SK-N-SH treated with all-trans-retinoic acid at 6 μM for 48 hours (cell line): ENCODE results near the gene LRRC36.

Experiments
- ATAC-seq: fragments of 200-7000 bp; cut with Tn5 transposase; 3 replicates; pipeline ENCODE4 v1.9.1; 2020; ENCODE audit warnings: mild to moderate bottlenecking, moderate library complexity
- ARNTL ChIP-seq: fragments of 450-650 bp; formaldehyde crosslinking; IDR thresholded peaks from 2 replicates; pipeline ENCODE4 v1.5.0; 2020; ENCODE audit warnings: low read depth, mild to moderate bottlenecking, moderate library complexity, borderline replicate concordance
- BACH2 ChIP-seq: fragments of 250-450 bp; sonication (Bioruptor Pico); IDR thresholded peaks from 2 replicates; pipeline ENCODE4 v1.9.0; 2021; ENCODE audit warnings: mild to moderate bottlenecking, borderline replicate concordance
- CSDC2 ChIP-seq: fragments of 250-450 bp; sonication (Bioruptor Pico); IDR thresholded peaks from 2 replicates; pipeline ENCODE4 v1.5.0; 2020; ENCODE audit warnings: mild to moderate bottlenecking, moderate library complexity
- CSRNP3 ChIP-seq: fragments of 250-450 bp; sonication (Bioruptor Pico); IDR thresholded peaks from 2 replicates; pipeline ENCODE4 v1.5.1; 2021; ENCODE audit warnings: mild to moderate bottlenecking, moderate library complexity
- ESRRG ChIP-seq: fragments of 250-450 bp; sonication (Bioruptor Pico); IDR thresholded peaks from 2 replicates; pipeline ENCODE4 v1.6.1; 2021; ENCODE audit warnings: mild to moderate bottlenecking
- ISL1 ChIP-seq: fragments of 250-450 bp; sonication (Bioruptor Pico); IDR thresholded peaks from 2 replicates; pipeline ENCODE4 v2.1.2; 2022; ENCODE audit warnings: mild to moderate bottlenecking, moderate library complexity
- OSR1 ChIP-seq: fragments of 250-450 bp; sonication (Bioruptor Pico); IDR thresholded peaks from 2 replicates; pipeline ENCODE4 v1.8.0; 2022; ENCODE audit warnings: moderate library complexity, mild to moderate bottlenecking, inconsistent platforms
- PPARA ChIP-seq: fragments of 250-450 bp; sonication (Bioruptor Pico); IDR thresholded peaks from 2 replicates; pipeline ENCODE4 v1.5.0; 2020; ENCODE audit warnings: mild to moderate bottlenecking, borderline replicate concordance
- RARB ChIP-seq: fragments of 250-450 bp; sonication (Bioruptor Pico); IDR thresholded peaks from 2 replicates; pipeline ENCODE4 v1.8.0; 2021; ENCODE audit warnings: mild to moderate bottlenecking, moderate library complexity
- SNAI2 ChIP-seq: fragments of 250-450 bp; sonication (Bioruptor Pico); IDR thresholded peaks from 2 replicates; pipeline ENCODE4 v1.5.0; 2020; ENCODE audit warnings: mild to moderate bottlenecking, moderate library complexity
- TCF4 ChIP-seq: fragments of 250-450 bp; sonication (Bioruptor Pico); IDR thresholded peaks from 2 replicates; pipeline ENCODE4 v1.8.0; 2021; ENCODE audit warnings: mild to moderate bottlenecking, moderate library complexity, borderline replicate concordance
- TOX ChIP-seq: fragments of 250-450 bp; sonication (Bioruptor Pico); IDR thresholded peaks from 2 replicates; pipeline ENCODE4 v1.8.0; 2021; ENCODE audit warnings: mild to moderate bottlenecking, moderate library complexity, borderline replicate concordance
- TSHZ2 ChIP-seq: fragments of 250-450 bp; sonication (Bioruptor Pico); IDR thresholded peaks from 2 replicates; pipeline ENCODE4 v1.5.0; 2020; ENCODE audit warnings: mild to moderate bottlenecking, moderate library complexity
- ZC3H10 ChIP-seq: fragments of 250-450 bp; sonication (Bioruptor Pico); IDR thresholded peaks from 2 replicates; pipeline ENCODE4 v1.5.1; 2021; ENCODE audit warnings: mild to moderate bottlenecking, moderate library complexity
- ZFP3 ChIP-seq: fragments of 250-450 bp; sonication (Bioruptor Pico); IDR thresholded peaks from 2 replicates; pipeline ENCODE4 v1.5.0; 2020; ENCODE audit warnings: mild to moderate bottlenecking, moderate library complexity
- ZFP30 ChIP-seq: fragments of 450-650 bp; formaldehyde crosslinking; IDR thresholded peaks from 2 replicates; pipeline ENCODE4 v1.5.0; 2022; ENCODE audit warnings: mild to moderate bottlenecking, moderate library complexity
- ZNF565 ChIP-seq: fragments of 450-650 bp; formaldehyde crosslinking; conservative IDR thresholded peaks from 2 replicates; pipeline ENCODE4 v1.5.0; 2020; ENCODE audit warnings: low read depth, mild to moderate bottlenecking, moderate library complexity
- ZNF70 ChIP-seq: fragments of 450-650 bp; formaldehyde crosslinking; IDR thresholded peaks from 2 replicates; pipeline ENCODE4 v1.5.0; 2020; ENCODE audit warnings: mild to moderate bottlenecking, moderate library complexity
- ZNF8 ChIP-seq: fragments of 450-650 bp; formaldehyde crosslinking; IDR thresholded peaks from 2 replicates; pipeline ENCODE4 v1.5.0; 2020; ENCODE audit warnings: mild to moderate bottlenecking, moderate library complexity
- TF ChIP-seq, protein P1 (sequence below): fragments of 250-450 bp; sonication (Bioruptor Pico); IDR thresholded peaks from 2 replicates; pipeline ENCODE4 v1.8.0; 2020; ENCODE audit warnings: mild to moderate bottlenecking, moderate library complexity, borderline replicate concordance
- TF ChIP-seq, protein P2 (sequence below): fragments of 250-450 bp; sonication (Bioruptor Pico); IDR thresholded peaks from 2 replicates; pipeline ENCODE4 v1.8.0; 2021; ENCODE audit warnings: low read depth, mild to moderate bottlenecking, moderate library complexity, borderline replicate concordance

The LRRC36 gene

GRCh38 chr16:67326115-67326471, 522 bp upstream of the LRRC36 start:
- TF ChIP-seq ZFP3 (CRISPR knock-in tag), result no peak
- TF ChIP-seq ZFP30 (CRISPR knock-in tag), result no peak
- no peak for TF ChIP-seq OSR1 (CRISPR knock-in tag)
- TF ChIP-seq, protein P1, sequence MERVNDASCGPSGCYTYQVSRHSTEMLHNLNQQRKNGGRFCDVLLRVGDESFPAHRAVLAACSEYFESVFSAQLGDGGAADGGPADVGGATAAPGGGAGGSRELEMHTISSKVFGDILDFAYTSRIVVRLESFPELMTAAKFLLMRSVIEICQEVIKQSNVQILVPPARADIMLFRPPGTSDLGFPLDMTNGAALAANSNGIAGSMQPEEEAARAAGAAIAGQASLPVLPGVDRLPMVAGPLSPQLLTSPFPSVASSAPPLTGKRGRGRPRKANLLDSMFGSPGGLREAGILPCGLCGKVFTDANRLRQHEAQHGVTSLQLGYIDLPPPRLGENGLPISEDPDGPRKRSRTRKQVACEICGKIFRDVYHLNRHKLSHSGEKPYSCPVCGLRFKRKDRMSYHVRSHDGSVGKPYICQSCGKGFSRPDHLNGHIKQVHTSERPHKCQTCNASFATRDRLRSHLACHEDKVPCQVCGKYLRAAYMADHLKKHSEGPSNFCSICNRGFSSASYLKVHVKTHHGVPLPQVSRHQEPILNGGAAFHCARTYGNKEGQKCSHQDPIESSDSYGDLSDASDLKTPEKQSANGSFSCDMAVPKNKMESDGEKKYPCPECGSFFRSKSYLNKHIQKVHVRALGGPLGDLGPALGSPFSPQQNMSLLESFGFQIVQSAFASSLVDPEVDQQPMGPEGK, result no peak
- TF ChIP-seq ZNF8 (CRISPR knock-in tag), result no peak
- TF ChIP-seq CSDC2, result no peak
- TF ChIP-seq ISL1, result no peak
- TF ChIP-seq TSHZ2 (CRISPR knock-in tag), result no peak
- no peak for TF ChIP-seq BACH2 (CRISPR knock-in tag)
- no peak for TF ChIP-seq CSRNP3 (CRISPR knock-in tag)
- TF ChIP-seq, protein P2, sequence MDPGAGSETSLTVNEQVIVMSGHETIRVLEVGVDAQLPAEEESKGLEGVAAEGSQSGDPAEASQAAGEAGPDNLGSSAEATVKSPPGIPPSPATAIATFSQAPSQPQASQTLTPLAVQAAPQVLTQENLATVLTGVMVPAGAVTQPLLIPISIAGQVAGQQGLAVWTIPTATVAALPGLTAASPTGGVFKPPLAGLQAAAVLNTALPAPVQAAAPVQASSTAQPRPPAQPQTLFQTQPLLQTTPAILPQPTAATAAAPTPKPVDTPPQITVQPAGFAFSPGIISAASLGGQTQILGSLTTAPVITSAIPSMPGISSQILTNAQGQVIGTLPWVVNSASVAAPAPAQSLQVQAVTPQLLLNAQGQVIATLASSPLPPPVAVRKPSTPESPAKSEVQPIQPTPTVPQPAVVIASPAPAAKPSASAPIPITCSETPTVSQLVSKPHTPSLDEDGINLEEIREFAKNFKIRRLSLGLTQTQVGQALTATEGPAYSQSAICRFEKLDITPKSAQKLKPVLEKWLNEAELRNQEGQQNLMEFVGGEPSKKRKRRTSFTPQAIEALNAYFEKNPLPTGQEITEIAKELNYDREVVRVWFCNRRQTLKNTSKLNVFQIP (CRISPR knock-in tag), result no peak
- no peak for TF ChIP-seq TOX (CRISPR knock-in tag)
- no peak for TF ChIP-seq ARNTL
- TF ChIP-seq RARB (CRISPR knock-in tag), result no peak
- TF ChIP-seq PPARA (CRISPR knock-in tag), result no peak
- TF ChIP-seq ZNF565 (CRISPR knock-in tag), result no peak
- no peak for ATAC-seq

DNA sequence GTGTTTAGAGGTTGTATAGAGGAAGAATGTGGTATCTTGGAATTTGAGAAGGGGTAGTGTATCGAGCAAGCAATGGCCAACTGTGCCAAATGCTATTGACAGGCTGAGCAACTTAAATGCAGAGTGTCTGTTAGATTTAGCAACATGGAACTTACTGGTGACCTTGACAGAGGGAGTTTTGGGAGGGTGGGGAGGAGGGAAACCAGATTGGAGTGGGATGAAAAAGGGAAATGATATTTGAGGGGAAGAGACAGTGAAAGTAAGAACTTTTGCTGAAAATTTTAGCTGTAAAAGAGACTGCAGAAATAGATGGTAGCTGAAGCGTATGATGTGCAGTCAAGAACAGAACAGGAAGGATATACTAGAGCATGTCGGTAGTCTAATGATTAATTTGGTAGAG, 1.1 kb downstream of the LRRC36 start:
- ATAC-seq, result no peak
- no peak for TF ChIP-seq ZNF70
- TF ChIP-seq SNAI2 (CRISPR knock-in tag), result no peak
- TF ChIP-seq, protein P1, result no peak
- TF ChIP-seq TCF4, result no peak
- TF ChIP-seq ZNF8 (CRISPR knock-in tag), result no peak
- no peak for TF ChIP-seq ESRRG
- TF ChIP-seq ZFP3 (CRISPR knock-in tag), result no peak
- TF ChIP-seq ARNTL, result no peak
- TF ChIP-seq OSR1 (CRISPR knock-in tag), result no peak
- no peak for TF ChIP-seq ZC3H10 (CRISPR knock-in tag)
- no peak for TF ChIP-seq CSDC2
- TF ChIP-seq, protein P2 (CRISPR knock-in tag), result no peak
